Uterus (tissue), 2 donors: ENCODE results near the gene NKAIN2.

Experiments used
- CTCF ChIP-seq, 4 experiments: fragments of 200-600 bp in 2 of 4; fragments of 450-650 bp in 2 of 4; sonication (generic) in 2 of 4; IDR thresholded peaks; one replicate each; pipeline ENCODE4 v1.5.1; 2016 to 2019; ENCODE audit warnings: antibody characterized with exemption in 4 of 4, mild to moderate bottlenecking in 2 of 4, moderate library complexity in 1 of 4
- POLR2A ChIP-seq, 2 donors: fragments of 450-650 bp; IDR thresholded peaks; one replicate each; pipeline ENCODE4 v1.6.1; 2016; ENCODE audit warnings: antibody characterized with exemption in 2 of 2, mild to moderate bottlenecking in 1 of 2, moderate library complexity in 1 of 2

GRCh38 chr6:124356276-124356810 is 552.7 kb downstream of the NKAIN2 start:
- TF ChIP-seq POLR2A (IDR thresholded peaks at IDR 0.05) (no peak), CTCF (IDR thresholded peaks at IDR 0.05) (no peak)
